ENCODE data around the gene IGSF23.

- TF ChIP-seq CTCF (IDR thresholded peaks at IDR 0.05): no peak
- TF ChIP-seq ZFX (IDR thresholded peaks at IDR 0.05; ENCODE audit: borderline replicate concordance): no peak
Measured at GRCh38 chr19:44684892-44685863, 71.8 kb downstream of the IGSF23 start.
